Astrocyte of the spinal cord (primary cell): ENCODE results near the gene IFT52.

Experiments used
- DNase-seq: peaks from one replicate; pipeline ENCODE4 v3.0.0; 2011; ENCODE audit warnings: low read depth, low spot score
- H3K4me3 ChIP-seq: 2 replicates; pipeline ENCODE4 v1.5.1; 2011; ENCODE audit warnings: low read depth, mild to moderate bottlenecking, low read length, moderate library complexity
- in situ Hi-C: cut with HindIII; loops from 2 replicates; pipeline ENCODE4 v1.10.0; 2017; ENCODE audit warnings: low sequenced_read_pairs
- TF ChIP-seq, protein P1 (sequence below): IDR thresholded peaks from 2 replicates; pipeline ENCODE4 v1.5.1; 2012; ENCODE audit warnings: low read depth, mild to moderate bottlenecking, low read length, inconsistent platforms

The IFT52 gene

DNA sequence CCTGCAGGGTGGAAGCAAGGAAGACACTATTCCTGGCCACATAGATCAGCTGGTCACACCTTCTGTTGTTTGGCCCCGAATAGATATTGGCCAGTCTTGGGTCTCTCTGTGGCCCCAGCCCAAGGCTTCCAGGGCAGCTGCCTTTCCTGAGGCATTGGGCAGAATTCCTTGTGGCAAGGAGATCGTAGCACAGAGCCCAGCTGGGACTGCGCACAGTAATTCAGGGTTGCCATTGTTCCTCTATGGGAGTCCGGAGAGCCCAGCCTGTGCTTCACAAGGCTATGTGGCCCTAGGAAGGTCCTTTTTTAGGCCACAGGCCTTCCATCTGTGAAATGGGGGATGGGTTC lies 25.0 kb upstream of the IFT52 start:
- TF ChIP-seq, protein P1, sequence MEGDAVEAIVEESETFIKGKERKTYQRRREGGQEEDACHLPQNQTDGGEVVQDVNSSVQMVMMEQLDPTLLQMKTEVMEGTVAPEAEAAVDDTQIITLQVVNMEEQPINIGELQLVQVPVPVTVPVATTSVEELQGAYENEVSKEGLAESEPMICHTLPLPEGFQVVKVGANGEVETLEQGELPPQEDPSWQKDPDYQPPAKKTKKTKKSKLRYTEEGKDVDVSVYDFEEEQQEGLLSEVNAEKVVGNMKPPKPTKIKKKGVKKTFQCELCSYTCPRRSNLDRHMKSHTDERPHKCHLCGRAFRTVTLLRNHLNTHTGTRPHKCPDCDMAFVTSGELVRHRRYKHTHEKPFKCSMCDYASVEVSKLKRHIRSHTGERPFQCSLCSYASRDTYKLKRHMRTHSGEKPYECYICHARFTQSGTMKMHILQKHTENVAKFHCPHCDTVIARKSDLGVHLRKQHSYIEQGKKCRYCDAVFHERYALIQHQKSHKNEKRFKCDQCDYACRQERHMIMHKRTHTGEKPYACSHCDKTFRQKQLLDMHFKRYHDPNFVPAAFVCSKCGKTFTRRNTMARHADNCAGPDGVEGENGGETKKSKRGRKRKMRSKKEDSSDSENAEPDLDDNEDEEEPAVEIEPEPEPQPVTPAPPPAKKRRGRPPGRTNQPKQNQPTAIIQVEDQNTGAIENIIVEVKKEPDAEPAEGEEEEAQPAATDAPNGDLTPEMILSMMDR = no peak
- no peak for DNase-seq
- no peak overlapping the region for H3K4me3 ChIP-seq
- in situ Hi-C loops = no loop called here

DNA sequence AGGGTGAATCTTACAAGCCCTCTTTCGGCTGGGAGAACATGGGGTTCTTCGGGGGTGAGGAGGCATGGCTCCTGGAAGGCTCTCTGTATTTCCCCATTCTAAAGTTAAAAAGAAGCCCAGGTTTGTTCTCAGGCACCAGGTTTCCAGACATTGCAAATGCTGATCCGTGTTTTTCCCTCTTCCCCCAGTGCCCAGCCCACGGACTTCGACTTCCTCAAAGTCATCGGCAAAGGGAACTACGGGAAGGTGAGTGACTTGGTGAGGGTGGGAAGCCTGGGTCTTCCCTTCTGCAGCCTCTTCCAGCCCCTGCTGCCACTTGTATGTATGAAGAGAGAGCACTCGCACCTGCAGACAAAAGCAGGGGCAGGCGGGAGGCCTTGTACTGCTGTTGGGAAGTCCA lies 23.3 kb upstream of the IFT52 start:
- TF ChIP-seq, protein P1 = no peak
- no peak for DNase-seq
- in situ Hi-C loops = no loop called here
- no peak overlapping the region for H3K4me3 ChIP-seq

DNA sequence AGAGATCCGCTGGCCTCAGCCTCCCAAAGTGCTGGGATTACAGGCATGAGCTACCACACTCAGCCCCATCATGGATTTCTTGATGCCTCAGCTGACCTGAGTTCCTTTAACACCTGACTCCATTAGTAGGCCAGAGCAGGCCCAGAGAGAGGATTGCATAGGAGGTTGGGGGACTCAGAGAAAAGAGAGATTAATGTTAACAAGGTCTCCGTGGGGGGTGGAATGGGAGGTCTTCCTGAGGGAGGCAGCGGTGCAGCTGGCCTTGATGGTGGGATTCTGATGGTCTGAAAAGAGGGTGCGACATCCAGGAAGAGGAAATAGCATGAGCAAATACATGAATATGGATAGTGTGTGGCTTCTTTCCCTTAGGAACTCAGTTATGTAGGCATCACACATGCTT lies 22.0 kb upstream of the IFT52 start:
- no peak for DNase-seq
- TF ChIP-seq, protein P1 = no peak
- in situ Hi-C loops = no loop called here
- no peak overlapping the region for H3K4me3 ChIP-seq

DNA sequence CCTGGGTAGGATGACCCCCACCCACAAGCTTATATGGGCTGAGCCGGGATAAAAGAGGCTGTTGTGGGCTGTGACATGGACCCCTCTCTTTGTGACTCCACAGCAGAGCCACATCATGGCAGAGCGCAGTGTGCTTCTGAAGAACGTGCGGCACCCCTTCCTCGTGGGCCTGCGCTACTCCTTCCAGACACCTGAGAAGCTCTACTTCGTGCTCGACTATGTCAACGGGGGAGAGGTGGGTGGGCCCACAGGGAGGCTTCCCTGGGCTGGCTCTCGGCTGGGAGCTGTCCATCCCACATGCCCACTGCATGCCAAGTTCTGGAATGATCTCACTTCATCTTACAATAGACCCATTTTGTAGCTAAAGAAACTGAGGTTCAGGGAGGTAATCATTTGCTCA lies 21.5 kb upstream of the IFT52 start:
- H3K4me3 ChIP-seq = no peak overlapping the region
- in situ Hi-C loops = no loop called here
- DNase-seq = no peak
- TF ChIP-seq, protein P1 = no peak

DNA sequence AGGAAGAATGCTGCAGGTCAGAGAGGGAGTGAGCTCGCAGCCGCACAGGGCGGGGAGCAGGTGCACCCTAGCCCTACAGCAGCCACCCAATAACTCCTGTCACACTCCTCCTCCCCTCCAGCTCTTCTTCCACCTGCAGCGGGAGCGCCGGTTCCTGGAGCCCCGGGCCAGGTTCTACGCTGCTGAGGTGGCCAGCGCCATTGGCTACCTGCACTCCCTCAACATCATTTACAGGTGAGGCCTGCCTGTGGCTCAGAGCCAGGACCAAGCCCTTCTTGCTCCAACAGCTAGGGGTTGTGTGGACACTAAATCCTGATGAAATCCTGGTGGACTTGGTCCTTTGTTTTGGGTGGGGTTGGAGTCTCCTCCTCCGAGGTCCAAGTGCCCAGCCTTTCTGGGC lies 20.2 kb upstream of the IFT52 start:
- TF ChIP-seq, protein P1 = no peak
- no peak for DNase-seq
- in situ Hi-C loops = no loop called here
- H3K4me3 ChIP-seq = no peak overlapping the region

DNA sequence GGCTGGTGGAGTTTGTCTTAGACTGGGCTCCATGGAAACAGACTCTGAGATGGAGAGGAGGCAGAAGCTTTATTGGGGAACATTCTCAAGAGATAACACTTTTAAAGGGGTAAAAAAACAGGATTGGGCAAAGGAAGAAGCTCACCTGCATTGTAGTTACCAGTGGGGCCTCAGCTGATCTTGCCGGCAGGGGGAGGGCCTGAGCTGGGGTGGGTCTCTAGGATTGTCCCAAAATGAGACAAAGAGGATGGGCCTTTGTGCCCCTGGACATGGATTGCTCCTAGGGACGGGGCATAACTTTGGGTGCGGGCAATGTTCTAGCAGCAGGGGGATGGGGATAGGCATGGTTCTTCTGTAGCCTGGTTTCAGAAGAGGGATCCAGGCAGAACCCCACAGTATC lies 19.4 kb upstream of the IFT52 start:
- TF ChIP-seq, protein P1 = no peak
- DNase-seq = no peak
- in situ Hi-C loops = no loop called here

DNA sequence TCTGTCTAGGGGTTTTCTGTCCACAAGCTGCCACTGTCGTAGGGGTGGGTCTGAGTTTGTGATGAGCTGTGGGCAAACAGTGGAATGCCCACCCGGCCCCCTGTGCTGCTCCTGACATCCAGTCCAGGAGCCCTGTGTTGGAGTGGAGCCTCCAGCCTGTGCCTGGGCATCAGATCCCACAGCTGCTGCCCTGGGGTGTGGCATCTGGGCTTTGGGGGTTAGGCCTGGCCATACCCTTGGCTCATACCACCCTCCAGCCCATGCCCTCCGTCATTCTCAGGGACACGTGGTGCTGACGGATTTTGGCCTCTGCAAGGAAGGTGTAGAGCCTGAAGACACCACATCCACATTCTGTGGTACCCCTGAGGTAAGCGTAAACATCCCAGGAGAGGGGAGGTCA lies 19.0 kb upstream of the IFT52 start:
- in situ Hi-C loops = no loop called here
- H3K4me3 ChIP-seq = no peak overlapping the region
- DNase-seq = no peak
- TF ChIP-seq, protein P1 = no peak

More for the DNA sequence above, 19.4 kb upstream of the IFT52 start:
- H3K4me3 ChIP-seq = no peak overlapping the region
